ENCODE measurements around the gene LHFPL4.
"Not testable (repeated sequence)": the region's sequence is repeated elsewhere in the genome, so short reads cannot be mapped to it uniquely, and the experiment has no call there.

Gene LHFPL4

DNA sequence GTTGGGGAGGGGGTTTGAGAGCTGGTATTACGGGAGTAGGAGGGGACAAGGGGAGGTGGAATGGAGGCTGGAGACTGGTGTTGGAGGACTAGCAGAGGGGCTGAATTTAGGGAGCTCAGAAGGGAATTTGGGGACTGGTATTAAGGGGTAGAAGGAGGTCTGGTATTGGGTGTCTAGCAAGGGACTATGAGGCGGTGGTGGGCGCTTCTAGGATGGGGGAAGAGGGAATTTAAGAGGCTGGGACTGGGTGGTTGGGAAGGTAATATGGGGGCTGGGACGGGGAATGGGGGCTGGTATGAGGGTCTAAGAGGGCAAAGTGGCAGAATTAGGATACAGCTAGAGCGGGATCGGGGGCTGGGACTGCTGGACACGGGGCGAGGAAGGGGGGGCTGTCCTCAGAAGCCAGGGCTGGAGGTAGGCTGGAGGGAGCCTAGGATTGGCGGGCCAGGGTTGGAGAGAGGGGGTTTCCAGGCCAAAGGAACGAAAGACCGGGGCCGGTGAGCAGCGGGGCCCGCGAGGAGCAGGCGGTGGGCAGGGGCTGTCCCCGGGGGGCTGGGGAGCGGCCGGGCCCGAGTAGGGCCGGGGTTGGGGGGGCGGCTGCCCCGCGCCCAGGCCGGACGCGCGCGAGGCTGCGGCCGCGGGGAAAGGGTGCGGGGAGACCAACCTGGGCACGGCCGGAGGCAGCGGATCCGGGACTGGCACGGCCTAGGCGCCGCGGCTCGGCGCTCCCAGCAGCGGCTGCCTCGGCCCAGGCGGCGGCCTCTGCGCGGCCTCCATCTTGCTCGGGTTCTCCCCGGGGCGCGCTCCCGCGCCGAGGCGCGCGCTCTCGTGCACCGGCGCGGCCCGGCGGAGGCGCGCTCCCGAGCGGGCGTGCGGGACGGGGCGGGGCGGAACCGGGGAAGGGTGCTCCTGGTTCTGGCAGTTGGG, at the start of gene LHFPL4:
Gene LHFPL4 (minus strand): TSS at position 802 of the 927 bp plus-strand sequence. CDS start 1,143 bp downstream, outside the sequence.
- peak; percentile 59 for DNase-seq

DNA sequence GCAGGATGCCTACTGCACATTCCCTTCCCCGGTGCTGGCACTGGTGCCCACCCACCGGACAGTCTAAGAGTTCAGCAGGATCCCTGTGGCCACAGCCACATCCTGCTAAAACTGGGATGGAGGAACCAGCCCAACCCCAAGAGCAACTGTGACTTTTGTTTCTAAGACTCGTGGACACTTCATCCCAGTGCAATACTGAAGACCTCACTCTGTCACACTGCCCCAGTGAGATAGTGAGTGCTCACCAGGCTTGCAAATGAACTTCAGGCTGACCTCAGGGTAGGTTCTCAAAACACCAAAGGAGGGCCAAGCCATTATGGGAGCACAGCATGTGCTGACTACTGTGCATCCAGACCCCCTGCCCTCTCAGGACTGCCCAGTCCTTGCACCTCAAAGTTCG, 49.0 kb upstream of the LHFPL4 start:
- DNase-seq: no peak

DNA sequence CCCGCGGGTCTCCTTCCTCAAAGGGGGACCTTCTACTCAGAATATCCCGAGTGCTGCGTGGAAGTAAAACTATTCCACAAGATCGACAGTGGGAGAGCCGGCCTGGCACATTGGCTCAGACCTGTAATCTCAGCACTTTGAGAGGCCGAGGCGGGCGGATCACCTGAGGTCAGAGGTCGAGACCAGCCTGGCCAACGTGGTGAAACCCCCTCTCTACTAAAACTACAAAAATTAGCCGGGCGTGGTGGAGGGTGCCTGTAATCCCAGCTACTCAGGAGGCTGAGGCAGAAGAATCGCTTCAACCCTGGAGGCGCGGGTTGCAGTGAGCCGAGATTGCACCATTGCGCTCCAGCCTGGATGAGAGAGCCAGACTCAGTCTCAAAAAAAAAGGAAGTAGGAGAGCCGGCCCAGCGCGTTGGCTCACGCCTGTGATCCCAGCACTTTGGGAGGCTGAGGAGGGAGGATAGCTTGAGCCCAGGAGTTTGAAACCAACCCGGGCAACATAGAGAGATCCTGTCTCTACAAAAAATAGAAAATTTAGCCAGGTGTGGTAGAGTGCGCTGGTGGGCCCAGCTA, 47.5 kb upstream of the LHFPL4 start:
- not testable (repeated sequence) for DNase-seq

DNA sequence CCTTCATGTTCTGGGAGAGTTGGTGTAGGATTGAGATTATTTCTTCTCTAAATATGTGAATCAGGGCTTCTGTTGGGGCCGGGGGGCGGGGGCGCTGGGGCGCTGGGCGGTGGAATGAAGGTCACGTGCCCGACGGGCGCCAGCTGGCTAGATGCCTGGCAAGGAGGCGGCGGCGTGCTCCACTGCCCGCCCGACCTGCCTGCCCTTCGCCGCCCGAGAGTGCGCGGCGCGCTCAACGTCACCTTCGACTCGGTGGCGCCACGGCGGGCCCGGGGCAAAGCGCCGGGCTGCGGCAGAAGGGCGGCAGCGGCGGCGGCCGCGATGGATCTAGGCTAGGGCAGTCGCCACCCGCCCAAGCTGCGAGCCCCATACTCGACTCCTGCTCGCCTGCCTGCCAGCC, 47.0 kb upstream of the LHFPL4 start:
- DNase-seq: peak; percentile 33

DNA sequence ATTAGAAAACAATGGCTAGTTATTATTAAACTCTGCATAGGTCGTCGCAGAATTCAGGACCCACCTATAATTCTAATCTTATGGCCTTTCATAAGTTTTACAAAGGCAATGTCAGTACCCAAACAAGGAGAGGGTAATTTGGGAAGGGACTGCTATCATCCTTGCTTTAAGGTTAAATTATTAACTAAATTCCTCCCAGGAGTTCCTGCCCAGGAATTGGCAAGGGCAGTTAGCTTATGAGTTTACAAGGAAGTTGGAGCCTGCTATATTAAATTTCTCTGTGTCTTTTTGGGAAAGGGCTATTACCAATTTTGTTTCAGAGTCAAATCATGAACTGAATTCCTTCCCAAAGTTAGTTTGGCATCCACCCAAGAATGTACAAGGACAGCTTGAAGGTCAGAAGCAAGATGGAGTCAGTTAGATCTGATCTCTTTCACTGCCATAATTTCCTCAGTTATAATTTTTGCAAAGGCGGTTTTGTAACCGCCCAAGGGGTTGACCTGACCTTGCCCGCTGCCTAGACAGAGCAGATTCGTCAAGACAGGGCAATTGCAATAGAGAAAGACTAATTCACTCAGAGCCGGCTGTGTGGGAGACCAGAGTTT, 45.3 kb upstream of the LHFPL4 start:
- no peak for DNase-seq

DNA sequence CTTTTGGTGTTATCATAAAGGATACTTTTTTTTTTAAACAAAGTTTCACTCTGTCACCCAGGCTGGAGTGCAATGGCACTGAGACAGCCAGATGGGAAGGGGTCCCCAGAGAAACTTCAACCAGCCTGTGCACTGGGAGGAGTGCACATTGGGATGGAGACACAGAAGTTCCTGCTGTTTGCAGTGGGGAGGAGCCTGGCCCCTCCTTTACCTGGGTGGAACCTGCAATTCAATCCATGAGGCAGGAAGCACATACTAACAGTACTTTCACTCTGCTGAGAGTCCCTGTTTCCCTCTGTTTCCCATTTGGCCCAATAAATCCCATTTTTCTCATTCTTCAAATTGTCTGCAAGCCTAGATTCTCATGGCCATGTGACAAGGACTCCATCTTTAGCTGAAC, 42.3 kb upstream of the LHFPL4 start:
- no peak for DNase-seq

DNA sequence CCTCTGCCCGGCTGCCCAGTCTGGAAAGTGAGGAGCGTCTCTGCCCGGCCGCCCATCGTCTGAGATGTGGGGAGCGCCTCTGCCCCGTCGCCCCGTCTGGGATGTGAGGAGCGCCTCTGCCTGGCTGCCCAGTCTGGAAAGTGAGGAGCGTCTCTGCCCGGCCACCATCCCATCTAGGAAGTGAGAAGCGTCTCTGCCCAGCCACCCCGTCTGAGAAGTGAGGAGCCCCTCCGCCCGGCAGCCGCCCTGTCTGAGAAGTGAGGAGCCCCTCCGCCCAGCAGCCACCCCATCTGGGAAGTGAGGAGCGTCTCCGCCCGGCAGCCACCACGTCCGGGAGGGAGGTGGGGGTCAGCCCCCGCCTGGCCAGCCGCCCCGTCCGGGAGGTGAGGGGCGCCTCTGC, 38.2 kb upstream of the LHFPL4 start:
- not testable (repeated sequence) for DNase-seq

DNA sequence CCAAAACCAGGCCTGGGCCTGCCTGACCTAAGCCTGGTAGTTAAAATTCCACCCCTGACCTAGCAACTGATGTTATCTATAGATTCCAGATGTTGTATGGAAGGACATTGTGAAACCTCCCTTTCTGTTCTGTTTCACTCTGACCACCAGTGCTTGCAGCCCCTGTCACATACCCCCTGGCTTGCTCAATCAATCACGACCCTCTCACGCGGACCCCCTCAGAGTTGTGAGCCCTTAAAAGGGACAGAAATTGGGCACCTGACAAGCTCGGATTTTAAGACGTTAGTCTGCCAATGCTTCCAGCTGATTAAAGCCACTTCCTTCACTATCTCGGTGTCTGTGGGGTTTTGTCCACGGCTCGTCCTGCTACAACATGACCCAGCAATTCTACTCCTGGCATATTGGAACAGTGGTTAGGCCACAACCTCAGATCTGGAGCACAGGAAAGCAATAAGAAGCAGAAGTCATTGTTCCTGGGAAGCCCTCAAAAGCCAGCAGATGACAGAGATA, 36.7 kb upstream of the LHFPL4 start:
- no peak for DNase-seq

DNA sequence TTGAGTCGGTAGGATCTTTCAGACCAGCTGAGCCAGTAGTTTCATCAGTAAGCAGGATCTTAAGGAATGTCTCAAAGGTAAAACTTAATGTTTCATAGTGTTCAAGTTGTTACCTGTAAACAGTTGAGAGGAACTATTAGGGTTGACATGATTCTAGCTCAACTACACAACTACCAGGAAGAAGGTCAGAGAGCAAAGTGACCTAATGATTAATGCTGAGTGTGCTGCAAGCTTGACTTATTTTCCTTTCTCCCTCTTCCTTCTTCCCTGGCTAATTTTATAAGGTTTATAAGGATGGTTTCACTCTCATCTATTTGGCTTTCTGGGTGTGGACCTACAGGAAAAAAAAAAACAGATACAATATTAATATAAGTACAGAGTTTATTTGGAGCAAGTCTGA, 30.2 kb upstream of the LHFPL4 start:
- DNase-seq: no peak

DNA sequence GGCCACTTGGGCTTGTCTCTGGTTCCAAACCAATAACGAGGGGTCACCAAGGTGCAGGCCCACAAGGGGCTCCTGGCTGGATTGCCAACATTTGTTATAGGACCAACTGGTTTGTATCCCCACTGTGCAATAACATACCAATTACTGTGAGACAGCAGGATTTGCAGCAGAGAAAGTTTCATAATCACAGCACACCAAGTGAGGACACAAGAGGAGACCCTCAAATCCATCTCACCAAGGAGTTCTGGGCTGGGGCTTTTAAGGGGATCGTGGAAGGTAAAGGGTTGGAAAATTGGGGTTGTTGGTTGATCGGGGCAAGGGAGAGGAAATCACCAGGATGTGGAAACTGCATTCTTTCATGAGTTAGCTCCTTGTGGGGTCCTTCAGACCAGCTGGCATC, 29.7 kb upstream of the LHFPL4 start:
- DNase-seq: no peak

DNA sequence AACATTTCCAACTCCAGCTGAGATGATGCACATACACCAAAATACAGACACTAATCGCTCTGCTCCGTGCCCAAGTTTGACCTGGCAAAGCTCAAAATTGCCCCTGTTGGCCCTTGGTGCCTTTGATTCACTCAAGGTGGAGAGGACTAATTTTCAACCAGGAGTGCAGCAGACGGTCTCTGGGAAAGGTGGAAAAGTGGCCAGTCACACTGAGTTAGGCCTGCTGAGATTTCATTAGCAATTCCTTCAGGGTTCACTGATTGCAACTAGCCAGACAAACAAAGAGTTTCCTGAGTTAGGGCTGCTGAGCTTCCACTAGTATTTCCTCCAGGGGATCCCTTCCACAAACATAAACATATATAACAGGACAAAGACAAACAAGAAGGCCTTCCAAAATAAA, 28.7 kb upstream of the LHFPL4 start:
- DNase-seq: no peak

DNA sequence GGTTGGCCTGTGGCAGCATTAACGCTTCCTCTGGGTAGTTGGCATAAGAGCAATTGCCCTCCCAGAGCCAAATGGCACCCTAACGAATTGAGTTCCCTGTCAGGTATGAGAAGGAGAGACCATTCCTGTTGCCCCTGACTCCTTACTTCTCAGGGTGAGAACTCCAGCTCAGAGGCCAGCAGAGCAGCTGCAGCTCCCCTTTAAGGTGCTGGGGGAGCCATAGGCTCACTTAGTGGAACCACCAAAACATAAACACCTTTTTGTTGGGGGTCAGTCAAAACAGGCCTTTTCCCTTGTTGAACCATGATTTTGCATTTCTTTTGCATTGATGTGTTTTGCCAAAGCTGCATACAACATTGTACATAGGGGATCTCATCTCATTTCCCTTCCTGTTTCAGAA, 28.1 kb upstream of the LHFPL4 start:
- no peak for DNase-seq

DNA sequence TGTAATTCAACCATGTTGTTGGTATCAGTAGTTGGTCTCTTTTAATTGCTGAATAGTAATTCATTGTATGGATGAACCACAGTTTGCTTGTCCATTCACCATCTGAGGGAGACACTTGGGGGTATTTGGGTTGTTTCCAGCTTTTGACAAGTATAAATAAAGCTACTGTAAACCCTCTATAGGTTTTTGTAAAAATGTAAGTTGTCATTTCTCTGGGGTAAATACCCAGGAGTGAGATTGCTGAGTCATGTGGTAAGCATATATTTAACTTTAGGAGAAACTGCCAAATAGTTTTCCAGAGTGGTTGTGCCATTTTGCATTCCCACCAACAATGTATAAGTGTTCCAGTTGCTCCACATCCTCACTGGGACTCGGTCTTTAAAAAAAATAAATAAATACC, 15.4 kb upstream of the LHFPL4 start:
- DNase-seq: no peak

DNA sequence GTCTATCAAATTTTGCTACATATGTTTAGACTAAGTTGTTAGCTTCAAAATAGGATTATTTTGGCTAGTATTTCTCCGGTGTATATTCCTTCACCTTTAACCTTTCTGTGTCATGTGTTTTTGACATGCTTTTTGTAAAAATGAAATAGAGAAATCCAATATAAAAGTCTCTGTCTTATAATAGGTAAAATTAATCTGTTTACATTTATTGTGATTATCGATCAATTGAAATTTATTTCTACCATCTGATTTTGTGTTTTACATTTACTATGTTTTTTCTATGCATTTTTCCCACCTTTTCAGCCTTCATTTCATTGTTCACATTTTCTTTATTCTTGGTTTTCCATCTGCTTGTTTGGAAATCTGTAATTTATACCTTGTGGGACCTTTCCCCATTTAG, 11.7 kb upstream of the LHFPL4 start:
- no peak for DNase-seq

DNA sequence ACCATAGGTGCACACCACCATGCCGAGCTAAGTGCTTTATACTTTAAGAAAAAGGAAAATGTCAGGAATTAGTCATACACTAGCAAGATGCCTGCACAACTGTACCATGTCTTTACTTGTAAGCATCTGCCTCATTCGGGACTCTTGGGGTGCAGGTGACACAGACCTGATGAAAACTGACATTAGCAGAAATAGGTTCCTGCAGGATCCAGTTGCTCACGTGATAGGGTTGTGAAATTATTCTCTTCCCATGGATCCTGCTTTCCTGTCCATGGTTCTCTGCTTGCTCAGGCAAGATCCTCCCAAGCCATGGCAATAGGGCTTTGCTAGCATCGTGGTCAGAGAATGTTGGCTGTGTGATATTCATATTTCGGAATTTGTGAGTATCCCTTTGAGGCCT, 10.2 kb upstream of the LHFPL4 start:
- DNase-seq: no peak

DNA sequence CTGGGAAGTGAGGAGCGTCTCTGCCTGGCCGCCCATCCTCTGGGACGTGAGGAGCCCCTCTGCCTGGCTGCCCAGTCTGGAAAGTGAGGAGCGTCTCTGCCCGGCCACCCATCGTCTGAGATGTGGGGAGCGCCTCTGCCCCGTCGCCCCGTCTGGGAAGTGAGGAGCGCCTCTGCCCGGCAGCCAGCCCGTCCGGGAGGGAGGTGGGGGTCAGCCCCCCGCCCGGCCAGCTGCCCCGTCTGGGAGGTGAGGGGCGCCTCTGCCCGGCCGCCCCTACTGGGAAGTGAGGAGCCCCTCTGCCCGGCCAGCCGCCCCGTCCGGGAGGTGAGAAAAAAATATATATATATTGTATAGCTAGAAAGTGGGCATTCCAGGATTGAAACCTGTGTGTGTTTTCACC, 6.4 kb upstream of the LHFPL4 start:
- not testable (repeated sequence) for DNase-seq

DNA sequence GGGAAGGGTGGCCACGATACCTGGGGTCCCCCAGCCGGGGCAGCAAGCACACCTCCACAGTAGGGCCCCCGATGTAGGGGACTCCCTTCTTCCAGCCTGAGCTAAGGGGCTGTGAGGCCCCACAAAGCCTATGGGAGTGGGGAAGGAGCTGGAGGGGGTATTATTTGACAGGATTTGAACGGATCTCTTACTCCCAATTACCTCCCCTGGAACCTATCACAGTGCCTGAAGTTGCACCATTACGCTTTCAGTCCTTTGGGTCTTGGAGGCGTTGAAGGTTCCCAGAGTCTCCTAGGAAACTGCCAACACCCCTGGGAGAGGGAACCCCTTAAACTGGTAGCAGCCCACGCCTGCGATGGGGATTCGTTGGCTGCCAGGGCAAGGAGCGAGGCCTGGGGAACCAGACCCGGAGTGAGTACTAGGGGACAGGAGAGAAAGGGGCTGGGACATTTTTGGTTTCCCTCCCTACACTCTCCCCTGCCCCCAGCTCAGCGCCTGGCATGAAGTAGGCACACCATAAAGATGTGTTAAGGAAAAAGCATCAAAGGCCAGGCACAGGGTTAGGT, 409 bp upstream of the LHFPL4 start:
- DNase-seq: no peak

DNA sequence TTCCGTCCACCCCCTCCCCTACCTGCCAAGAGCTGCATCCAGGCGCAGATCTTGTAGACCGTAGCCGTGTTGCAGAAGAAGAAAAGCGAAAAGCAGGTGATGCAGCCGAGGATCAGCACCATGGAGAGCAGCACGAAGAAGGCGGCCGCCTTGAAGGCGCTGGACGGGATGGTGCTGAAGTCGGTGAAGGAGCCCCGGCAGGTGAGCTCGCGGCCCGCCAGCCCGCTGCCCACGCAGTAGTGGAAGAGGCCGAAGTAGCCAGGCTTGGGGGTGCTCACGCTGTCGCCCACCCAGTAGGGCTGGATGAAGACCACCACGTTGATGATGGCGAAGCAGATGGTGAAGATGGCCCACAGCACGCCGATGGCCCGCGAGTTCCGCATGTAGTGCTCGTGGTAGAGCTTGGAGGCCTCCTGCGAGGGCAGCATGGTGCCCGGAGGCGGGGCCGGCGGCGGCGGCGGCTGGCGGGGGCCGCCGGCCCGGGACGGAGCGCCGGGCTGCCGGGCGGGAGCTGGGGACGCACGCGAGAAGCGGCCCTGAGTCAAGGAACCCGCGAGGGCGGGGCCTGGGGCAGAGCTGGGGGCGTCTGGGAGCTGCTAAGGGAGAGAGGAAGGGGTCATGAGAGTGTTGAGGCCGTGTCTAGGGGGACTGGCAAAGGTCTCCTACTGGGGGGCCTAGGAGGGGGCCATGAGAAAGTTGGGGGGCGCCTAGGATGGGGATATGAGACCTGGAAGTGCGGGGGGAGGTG, 1.2 kb downstream of the LHFPL4 start:
- peak; percentile 69 for DNase-seq

DNA sequence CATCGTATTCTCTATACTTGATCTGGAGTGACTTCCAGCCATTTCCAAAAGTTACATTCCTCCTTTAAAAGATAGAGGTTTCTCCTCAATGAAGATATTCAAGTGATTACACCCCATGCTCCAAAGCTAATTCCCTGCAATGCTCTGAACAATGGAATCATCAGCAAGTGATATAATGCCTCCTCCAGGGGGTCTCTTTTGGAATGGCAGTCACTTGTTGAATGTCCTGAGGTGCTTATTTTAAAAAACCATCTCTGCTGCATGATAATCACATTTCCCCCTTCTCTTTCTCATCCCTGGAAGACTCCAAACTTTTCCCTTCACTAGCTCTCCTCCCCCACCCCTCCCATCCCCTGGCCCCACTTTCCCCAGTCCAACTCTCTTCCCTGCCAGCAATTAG, 2.6 kb downstream of the LHFPL4 start:
- DNase-seq: no peak

DNA sequence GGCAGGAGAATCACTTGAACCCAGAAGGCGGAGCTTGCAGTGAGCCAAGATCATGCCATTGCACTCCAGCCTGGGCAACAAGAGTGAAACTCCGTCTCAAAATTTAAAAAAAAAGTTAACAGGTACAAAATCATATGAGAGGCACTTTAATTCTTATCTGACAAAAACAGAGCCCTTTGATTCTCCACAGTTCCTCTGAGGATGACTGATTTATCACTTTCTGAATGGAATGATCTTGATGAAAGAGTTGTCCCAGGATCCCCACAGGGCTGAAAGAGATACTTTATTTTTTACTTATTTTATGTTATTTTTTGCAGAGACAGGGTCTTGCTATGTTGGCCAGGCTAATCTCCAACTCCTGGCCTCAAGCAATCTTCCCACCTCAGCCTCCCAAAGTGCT, 4.0 kb downstream of the LHFPL4 start:
- no peak for DNase-seq

DNA sequence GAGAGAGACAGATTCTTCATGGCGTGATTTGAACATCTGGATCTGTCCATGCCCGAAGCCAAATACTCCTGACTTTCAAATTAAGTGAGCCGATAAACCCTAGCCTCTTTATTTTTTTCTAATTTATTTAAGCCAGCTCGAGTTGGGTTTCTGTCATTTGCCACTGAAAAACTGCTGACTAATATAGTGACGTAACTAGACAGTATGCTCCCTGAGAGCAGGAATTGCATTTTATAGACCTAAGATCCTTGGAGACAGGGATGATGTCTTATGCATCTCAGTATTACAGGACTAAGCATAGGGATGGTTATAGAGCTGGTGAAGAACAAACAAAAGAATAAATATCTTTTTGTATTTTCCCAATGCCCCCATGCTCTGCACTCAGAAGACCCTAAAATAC, 4.6 kb downstream of the LHFPL4 start:
- DNase-seq: no peak

DNA sequence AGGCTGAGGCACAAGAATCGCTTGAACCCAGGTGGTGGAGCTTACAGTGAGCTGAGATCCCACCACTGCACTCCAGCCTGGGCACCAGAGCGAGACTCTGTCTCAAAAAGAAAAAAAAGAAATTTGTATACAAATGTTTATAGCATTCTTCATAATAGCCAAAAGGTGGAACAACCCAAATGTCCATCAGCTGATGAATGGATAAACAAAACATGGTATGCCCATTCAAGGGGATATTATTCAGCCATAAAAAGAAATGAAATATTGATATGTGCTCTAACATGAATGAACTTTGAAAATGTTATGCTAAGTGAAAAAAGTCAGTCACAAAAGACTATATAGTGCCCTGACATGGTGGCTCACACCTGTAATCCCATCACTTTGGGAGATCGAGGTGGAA, 11.4 kb downstream of the LHFPL4 start:
- DNase-seq: no peak

DNA sequence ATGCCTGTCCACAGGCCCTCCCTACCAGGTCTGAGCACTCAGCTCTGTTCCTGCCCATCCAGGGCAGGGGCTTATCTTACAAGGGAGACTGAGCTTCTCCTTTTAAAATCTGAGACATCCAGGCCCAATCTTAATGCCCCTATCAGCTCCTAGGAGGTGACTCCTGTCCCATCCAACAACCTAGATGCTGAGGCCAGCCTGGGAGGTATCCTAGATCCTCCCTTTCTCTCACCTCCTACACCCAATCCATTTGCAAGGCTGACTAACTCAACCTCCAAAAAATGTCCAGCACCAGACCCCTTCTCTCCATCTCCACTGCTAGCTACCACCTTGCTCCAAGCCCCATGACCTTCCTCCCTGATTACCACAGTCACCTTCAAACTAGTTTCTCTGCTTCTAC, 17.4 kb downstream of the LHFPL4 start:
- DNase-seq: no peak
